Prostate gland (tissue), 2 donors: Measurements from ENCODE around the gene EGLN1.

Experiments used
- CTCF ChIP-seq, 4 experiments: fragments of 200-600 bp in 2 of 4; fragments of 450-650 bp in 2 of 4; sonication (generic) in 2 of 4; IDR thresholded peaks; 1 replicate in 3 of 4; 2 replicates in 1 of 4; pipeline ENCODE4 v1.5.1; 2016 to 2019; ENCODE audit warnings: antibody characterized with exemption in 4 of 4, mild to moderate bottlenecking in 2 of 4, moderate library complexity in 2 of 4
- POLR2AphosphoS5 ChIP-seq: sonication (generic); formaldehyde crosslinking; IDR thresholded peaks from one replicate; pipeline ENCODE4 v1.6.1; 2017; ENCODE audit warnings: antibody characterized with exemption

GRCh38 chr1:231420959-231421545 is 1.0 kb downstream of the EGLN1 start:
- TF ChIP-seq POLR2AphosphoS5 (peak; percentile 20), CTCF (IDR thresholded peaks at IDR 0.05) (no peak)
